Activated T-helper 2 cell treated with anti-CD3 and anti-CD28 coated beads, Interferon-gamma antibody, Interleukin-2, Interleukin-4, amounts not matched to agents 10 μg/mL and 5 μg/mL and 100 μg/mL, durations not matched to agents 14 hours and 24 hours and 36 hours (primary cell): ENCODE measurements around the gene GYPB. TPM values are rescaled to one million over a fixed set of nuclear protein-coding genes. Genes with fewer than 3 reads are reported as not detected.
"Not testable (repeated sequence)": the region's sequence is repeated elsewhere in the genome, so short reads cannot be mapped to it uniquely, and the experiment has no call there.

ENCODE experiments used
- DNase-seq: peaks from one replicate; pipeline ENCODE4 v3.0.0; 2021; ENCODE audit warnings: low spot score
- H3K27ac Mint-ChIP-seq: one replicate; pipeline ENCODE4 v1.8.0; 2021; ENCODE audit warnings: mixed read lengths
- H3K27me3 Mint-ChIP-seq: one replicate; pipeline ENCODE4 v1.8.0; 2021; ENCODE audit warnings: low read depth, mixed read lengths
- H3K36me3 Mint-ChIP-seq: one replicate; pipeline ENCODE4 v1.8.0; 2021; ENCODE audit warnings: low read depth, mixed read lengths
- H3K4me1 Mint-ChIP-seq: one replicate; pipeline ENCODE4 v1.8.0; 2021; ENCODE audit warnings: low read depth, mixed read lengths
- H3K4me3 Mint-ChIP-seq: one replicate; pipeline ENCODE4 v1.8.0; 2021; ENCODE audit warnings: low read depth, mild to moderate bottlenecking, moderate library complexity, mixed read lengths
- H3K9me3 Mint-ChIP-seq: one replicate; pipeline ENCODE4 v1.8.0; 2021; ENCODE audit warnings: mixed read lengths
- intact Hi-C: fragments of 100-400 bp; cut with micrococcal nuclease; formaldehyde crosslinking; loops from one replicate; pipeline ENCODE4 v1.15.1; 2023
- total RNA-seq: library from RNA; stranded (reverse); gene quantifications from 2 replicates; pipeline ENCODE4 v1.2.3, GENCODE V29; 2022

The GYPB gene
- total RNA-seq, 1 donor from 2014 or later: not detected

DNA sequence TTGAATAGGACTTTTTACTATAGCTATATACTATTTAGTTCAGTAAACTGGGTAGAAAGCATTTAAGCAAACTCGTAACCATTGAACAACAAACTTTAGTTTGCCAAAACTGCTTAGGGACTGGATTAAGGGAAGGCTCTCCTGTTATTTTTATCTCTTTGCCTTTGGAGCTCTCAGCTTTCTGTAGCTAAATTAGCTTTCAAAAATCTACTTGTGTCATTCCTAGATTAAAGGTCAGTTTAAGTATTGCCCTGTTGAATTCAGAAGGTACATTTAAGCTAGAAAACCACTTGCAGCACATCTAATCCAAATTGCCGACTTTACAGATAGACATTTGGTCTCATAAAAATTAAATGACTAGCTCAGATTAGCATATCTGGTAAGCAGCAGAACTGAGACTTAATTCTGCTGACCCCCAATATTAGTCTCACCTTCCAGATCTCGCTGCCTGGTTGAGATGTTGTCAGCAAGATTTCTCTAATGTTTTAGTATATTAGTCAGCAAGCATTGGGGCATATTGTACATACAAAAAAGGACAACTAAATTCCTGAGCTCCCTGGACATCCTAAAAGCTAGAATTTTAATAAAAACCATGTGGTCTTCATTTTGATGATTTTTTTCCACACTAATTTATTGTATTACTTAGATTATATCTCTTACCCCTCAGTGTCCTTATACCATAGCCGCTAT, 14.2 kb downstream of the GYPB start:
- intact Hi-C loops: loop anchor here (5.0 kb wide), 1 partner anchor 123 kb away; no protein-coding TSS in a partner anchor
- not testable (repeated sequence) for H3K36me3 Mint-ChIP-seq, DNase-seq, H3K27me3 Mint-ChIP-seq, H3K9me3 Mint-ChIP-seq, H3K4me3 Mint-ChIP-seq, H3K4me1 Mint-ChIP-seq, H3K27ac Mint-ChIP-seq

DNA sequence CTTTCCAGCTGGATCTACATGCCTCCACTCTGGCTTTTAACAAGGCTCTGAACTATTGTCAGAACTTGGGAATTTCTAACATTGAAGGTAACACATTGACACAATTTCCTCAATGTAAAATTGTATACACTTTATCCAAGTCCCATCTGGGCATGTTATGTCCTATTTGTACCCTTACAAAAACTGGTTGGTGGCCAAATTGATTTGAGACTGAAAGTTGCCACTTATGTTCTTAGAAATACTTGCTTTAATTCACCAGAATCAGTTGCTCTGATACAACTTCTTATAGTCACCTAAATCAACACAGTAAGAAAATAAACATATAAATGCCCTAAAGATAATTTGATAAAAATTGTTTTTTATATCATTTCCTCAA, 15.3 kb downstream of the GYPB start:
- H3K27me3 Mint-ChIP-seq, H3K9me3 Mint-ChIP-seq, intact Hi-C loops, H3K27ac Mint-ChIP-seq, H3K4me3 Mint-ChIP-seq, DNase-seq, H3K36me3 Mint-ChIP-seq, H3K4me1 Mint-ChIP-seq: not testable (repeated sequence)

DNA sequence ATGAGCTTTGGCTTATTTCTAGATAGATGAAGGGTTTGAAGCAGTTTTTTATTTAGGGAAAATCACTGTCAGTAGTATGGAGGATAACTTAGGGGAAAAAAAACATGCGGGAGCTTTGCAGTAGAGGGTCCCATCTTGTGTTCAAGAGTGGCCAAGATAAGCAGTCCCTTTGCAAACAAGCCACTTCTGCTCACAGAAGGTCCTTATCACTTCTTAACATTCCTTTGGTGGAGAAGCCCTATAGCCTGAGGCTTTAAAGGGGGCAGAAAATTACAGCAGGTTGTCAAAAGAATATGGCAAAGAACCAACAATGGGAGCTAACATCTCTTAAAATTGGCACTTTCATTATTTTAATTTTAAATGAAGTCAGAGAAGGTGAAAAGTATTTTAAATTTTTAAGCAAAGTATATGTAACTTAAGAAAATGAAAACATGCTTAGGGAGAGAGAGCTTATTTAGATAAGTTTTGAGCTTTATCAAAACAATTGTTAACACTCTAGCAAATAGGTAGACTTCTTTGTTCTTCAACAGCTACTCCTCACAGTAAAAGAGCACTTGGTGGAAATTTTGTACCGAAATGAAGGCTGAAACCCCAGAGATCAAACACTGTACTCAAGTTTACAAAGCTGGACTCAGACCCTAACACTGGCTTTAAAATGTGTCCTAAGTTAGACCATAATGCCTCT, 15.8 kb downstream of the GYPB start:
- H3K9me3 Mint-ChIP-seq, H3K36me3 Mint-ChIP-seq, H3K4me1 Mint-ChIP-seq, DNase-seq, intact Hi-C loops, H3K27ac Mint-ChIP-seq, H3K27me3 Mint-ChIP-seq, H3K4me3 Mint-ChIP-seq: not testable (repeated sequence)

DNA sequence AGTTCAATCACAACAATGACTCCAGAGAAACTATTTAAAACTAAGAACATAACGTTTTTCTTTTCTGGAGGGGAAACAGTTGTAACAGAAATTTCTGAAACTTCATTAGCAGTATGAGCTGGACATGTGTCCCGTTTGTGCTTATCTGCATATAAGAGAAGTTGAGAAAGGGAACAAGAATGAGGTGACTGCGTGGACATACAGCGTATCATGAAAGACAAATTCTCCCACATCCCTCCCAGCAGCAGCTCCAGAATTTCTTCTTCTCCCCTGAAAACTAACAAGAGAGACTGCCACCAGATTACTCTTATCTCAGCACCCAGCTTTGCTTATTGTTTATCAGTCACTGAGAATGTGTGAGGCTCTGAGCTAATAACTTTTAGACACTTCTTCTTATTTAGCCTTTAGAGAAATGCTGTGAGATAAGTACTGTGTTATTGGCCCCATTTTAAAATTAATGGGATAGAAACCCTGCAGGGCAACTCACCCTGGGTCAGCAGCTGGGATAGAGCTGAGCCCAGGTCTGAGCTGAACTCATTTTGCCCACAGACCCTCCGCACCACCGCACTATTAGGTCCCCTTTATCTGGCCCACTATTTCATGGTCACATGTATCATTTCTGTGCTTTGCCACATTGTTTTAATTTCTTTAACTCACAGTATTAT, 18.7 kb downstream of the GYPB start:
- intact Hi-C loops, DNase-seq, H3K27ac Mint-ChIP-seq, H3K27me3 Mint-ChIP-seq, H3K4me3 Mint-ChIP-seq, H3K36me3 Mint-ChIP-seq, H3K4me1 Mint-ChIP-seq, H3K9me3 Mint-ChIP-seq: not testable (repeated sequence)

DNA sequence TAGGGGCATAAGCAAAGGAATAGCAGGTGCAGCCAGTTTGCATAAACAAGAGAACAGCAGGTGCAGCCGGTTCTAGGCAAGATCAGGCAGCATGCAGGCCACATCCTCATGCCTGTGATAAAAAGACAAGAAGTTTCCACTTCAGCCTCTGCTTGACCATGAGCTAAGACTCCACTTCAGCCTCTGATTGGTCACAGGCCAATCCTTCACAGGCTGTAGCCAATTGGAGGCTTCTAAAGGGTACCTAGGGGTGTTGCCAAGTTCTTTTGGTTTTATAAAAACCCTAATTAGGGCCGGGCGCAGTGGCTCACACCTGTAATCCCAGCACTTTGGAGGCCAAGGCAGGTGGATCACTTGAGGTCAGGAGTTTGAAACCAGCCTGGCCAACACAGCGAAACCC, 23.0 kb downstream of the GYPB start:
- H3K27ac Mint-ChIP-seq: not testable (repeated sequence)

DNA sequence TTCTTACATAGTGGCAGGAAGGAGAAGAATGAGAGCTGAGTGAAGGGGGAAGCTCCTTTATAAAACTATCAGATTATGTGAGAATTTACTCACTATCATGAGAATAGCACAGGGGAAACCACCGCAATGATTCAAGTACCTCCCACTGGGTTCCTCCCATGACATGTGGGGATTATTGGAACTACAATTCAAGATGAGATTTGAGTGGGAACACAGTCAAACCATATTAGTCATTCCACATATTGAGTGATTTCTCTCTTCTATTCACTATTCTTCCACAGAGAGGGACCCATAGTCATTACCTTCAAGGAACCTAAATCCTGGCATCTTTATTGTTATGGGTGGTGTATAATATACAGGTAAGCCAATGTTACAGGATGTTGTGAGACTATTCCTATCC, 27.4 kb downstream of the GYPB start:
- H3K36me3 Mint-ChIP-seq, H3K27me3 Mint-ChIP-seq, intact Hi-C loops, H3K27ac Mint-ChIP-seq, H3K4me1 Mint-ChIP-seq, DNase-seq, H3K9me3 Mint-ChIP-seq, H3K4me3 Mint-ChIP-seq: not testable (repeated sequence)

More for the DNA sequence above, 23.0 kb downstream of the GYPB start:
- H3K4me1 Mint-ChIP-seq, DNase-seq, H3K9me3 Mint-ChIP-seq, intact Hi-C loops, H3K4me3 Mint-ChIP-seq, H3K27me3 Mint-ChIP-seq, H3K36me3 Mint-ChIP-seq: not testable (repeated sequence)

DNA sequence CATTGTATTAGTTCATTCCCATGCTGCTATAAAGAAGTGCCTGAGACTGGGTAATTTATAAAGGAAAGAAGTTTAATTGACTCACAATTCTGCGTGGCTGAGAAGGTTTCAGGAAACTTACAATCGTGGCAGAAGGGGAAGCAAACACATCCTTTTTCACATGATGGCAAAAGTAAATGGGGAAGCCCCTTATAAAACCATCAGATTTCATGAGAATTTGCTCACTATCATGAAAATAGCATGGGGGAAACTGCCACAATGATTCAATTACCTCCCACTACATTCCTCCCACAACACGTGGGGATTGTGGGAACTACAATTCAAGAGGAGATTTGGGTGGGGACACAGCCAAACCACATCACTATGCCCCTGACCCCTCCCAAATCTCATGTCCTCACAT, 28.5 kb downstream of the GYPB start:
- H3K4me3 Mint-ChIP-seq, H3K4me1 Mint-ChIP-seq, H3K27ac Mint-ChIP-seq, H3K27me3 Mint-ChIP-seq, intact Hi-C loops, H3K36me3 Mint-ChIP-seq, H3K9me3 Mint-ChIP-seq, DNase-seq: not testable (repeated sequence)

DNA sequence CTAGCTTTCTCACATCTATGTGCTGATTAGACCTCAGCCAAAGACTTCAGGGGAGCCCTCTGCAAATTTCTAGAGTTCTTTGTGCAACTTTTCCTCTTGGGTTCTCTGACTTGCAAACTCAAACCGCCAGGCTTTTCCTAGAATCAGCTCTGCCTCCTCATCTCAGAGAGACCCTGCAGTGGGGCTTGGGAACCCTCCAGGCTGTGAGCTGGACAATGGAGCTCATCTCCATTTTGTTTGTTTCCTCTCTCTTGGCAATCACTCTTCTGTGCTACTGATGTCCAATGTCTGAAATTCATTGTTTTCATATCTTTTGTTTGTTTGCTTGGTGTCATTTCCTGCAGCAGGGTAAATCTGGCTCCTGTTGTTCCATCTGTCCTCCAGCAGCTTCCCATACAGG, 33.0 kb downstream of the GYPB start:
- intact Hi-C loops: no loop called here
- H3K4me1 Mint-ChIP-seq: no peaks in the 10 kb centered on the region
- DNase-seq: no peak
- no peak overlapping the region for H3K27ac Mint-ChIP-seq
- H3K4me3 Mint-ChIP-seq: no peak overlapping the region
- peaks cover 2% of the 10 kb centered on the region for H3K27me3 Mint-ChIP-seq
- no peaks in the 10 kb centered on the region for H3K36me3 Mint-ChIP-seq
- no peaks in the 10 kb centered on the region for H3K9me3 Mint-ChIP-seq

DNA sequence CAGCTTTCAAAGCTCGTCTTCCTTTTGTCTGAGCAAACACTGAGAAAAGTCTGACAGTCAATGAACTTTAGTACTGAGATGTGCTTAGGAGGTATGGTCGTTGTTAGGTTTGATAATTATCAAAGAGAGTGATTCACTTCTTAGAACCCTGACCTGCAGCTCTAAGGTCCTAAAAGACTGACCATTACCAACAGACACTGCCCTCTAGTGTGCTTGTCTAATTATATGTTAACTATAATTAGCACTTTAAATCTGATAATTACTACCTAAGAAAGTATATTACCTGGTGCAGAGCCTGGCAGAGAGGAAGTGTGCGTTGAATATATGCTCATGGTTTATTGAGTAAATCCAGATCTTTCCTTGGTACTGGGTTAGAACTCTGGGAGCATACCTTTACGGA, 38.4 kb downstream of the GYPB start:
- H3K27me3 Mint-ChIP-seq, intact Hi-C loops, DNase-seq, H3K36me3 Mint-ChIP-seq, H3K9me3 Mint-ChIP-seq, H3K4me3 Mint-ChIP-seq, H3K4me1 Mint-ChIP-seq, H3K27ac Mint-ChIP-seq: not testable (repeated sequence)

DNA sequence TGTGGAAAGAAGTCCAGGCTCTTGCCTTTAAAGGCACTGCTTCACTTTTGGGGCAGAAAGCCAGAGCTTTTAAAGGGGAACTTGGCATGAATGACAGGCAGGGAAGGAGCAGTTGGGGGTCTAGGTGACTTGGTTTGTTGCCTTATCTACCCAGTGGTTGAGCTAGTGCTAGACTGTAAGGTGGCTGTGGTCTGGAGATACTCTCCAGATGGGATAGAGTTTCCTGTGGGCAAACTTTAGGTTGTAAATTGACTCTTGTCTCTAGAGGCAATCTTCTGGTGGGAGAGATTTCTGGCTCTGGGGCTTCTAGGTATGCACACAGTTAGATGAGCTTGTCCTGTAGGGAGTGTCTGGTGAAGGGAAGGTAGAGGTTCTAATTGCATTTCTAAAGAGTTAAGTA, 43.7 kb downstream of the GYPB start:
- H3K9me3 Mint-ChIP-seq, H3K4me1 Mint-ChIP-seq, H3K36me3 Mint-ChIP-seq, H3K27ac Mint-ChIP-seq, H3K27me3 Mint-ChIP-seq, H3K4me3 Mint-ChIP-seq, DNase-seq, intact Hi-C loops: not testable (repeated sequence)

DNA sequence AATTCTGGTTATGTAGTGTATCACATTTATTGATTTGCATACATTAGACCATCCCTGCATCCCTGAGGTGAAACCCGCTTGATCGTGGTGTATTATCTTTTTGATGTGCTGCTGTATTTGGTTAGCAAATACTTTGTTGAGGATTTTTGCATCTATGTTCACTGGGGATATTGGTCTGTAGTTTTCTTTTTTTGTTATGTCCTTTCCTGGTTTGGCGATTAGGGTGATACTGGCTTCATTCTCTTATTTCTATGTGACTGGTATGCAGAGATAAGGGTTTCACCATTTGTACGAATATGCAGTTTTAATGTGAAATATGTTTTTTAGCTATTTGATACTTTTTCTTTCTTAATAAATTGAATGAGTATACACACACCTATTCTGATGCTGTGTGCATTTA, 45.2 kb downstream of the GYPB start:
- H3K36me3 Mint-ChIP-seq, H3K4me1 Mint-ChIP-seq, DNase-seq, H3K27ac Mint-ChIP-seq, intact Hi-C loops, H3K4me3 Mint-ChIP-seq, H3K9me3 Mint-ChIP-seq, H3K27me3 Mint-ChIP-seq: not testable (repeated sequence)

DNA sequence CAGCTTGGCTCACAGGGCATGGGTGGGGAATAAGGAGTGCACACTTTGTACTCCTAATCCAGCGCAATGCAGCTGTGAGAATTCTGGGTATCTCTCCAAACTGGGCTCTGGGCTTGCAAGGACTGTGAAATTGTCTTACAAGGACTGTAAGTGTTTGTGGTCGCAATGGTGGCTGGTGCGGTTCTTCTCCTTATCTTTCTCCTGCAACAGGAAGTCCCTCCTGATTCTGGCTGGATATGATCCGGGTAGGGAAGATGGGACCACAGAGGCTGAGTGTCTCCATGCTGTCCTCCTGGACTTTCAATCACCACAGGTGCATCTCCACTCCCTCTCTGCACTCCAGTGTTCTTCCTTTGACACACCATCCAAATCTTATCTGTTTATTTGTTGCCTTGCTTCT, 58.1 kb downstream of the GYPB start:
- Mint-ChIP-seq H3K27ac (no peak overlapping the region), H3K4me1 (peaks cover 2% of the 10 kb centered on the region), H3K36me3 (no peaks in the 10 kb centered on the region), H3K9me3 (no peaks in the 10 kb centered on the region), H3K4me3 (no peak overlapping the region), H3K27me3 (no peaks in the 10 kb centered on the region)
- intact Hi-C loops: no loop called here
- no peak for DNase-seq

DNA sequence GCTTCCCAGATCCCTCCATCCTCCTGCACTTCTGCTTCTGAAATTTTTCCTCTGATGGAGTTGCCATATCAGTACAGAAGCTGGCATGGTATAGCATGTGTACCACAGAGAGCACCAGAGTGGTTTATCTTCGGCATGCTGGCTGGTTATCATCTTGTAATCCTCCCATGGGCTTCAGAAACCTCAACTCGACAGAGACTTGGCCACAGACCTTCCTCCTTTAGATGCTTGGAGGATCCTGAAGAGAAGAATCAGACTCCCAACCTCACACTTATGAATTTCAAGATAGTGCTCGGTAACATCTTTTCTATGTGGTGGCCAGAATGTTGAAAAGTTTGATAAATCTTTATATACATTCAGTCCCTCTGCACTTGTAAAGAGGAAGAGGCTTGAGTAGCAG, 63.9 kb downstream of the GYPB start:
- H3K27ac Mint-ChIP-seq, H3K36me3 Mint-ChIP-seq, H3K27me3 Mint-ChIP-seq, H3K4me1 Mint-ChIP-seq, H3K4me3 Mint-ChIP-seq, intact Hi-C loops, DNase-seq: not testable (repeated sequence)
- peaks cover 18% of the 10 kb centered on the region for H3K9me3 Mint-ChIP-seq
